OCI-LY3 (cell line): Measurements from ENCODE around the gene PHLDA2.

Experiments used
- H2AFZ ChIP-seq: fragments of 200-600, 300-600 bp; shearing (Covaris generic); 2 replicates; pipeline ENCODE4 v1.6.0; 2014; ENCODE audit warnings: antibody characterized with exemption, low read depth, low read length
- H3K27ac ChIP-seq: fragments of 200-600, 300-600 bp; sonication (generic); 2 replicates; pipeline ENCODE4 v1.5.1; 2014; ENCODE audit warnings: mild to moderate bottlenecking, low read length, moderate library complexity, mixed read lengths
- H3K27me3 ChIP-seq: fragments of 200-600, 300-600 bp; sonication (generic); 2 replicates; pipeline ENCODE4 v1.6.1; 2014; ENCODE audit warnings: low read depth, low read length, mixed read lengths
- H3K36me3 ChIP-seq: fragments of 200-600, 300-600 bp; sonication (generic); replicated peaks from 2 replicates; pipeline ENCODE3; 2014; ENCODE audit warnings: low read depth, low read length, mixed read lengths
- H3K4me1 ChIP-seq: fragments of 300-600, 200-600 bp; sonication (generic); 2 replicates; pipeline ENCODE4 v1.6.1; 2014; ENCODE audit warnings: low read length, mixed read lengths
- H3K4me2 ChIP-seq: fragments of 200-600, 300-600 bp; sonication (generic); 2 replicates; pipeline ENCODE4 v1.6.1; 2014; ENCODE audit warnings: low read length, mixed read lengths
- H3K4me3 ChIP-seq: fragments of 300-600, 200-600 bp; sonication (generic); 2 replicates; pipeline ENCODE4 v1.5.1; 2014; ENCODE audit warnings: antibody characterized with exemption, mild to moderate bottlenecking, low read length, moderate library complexity
- H3K79me2 ChIP-seq: fragments of 300-600, 200-600 bp; shearing (Covaris generic); 2 replicates; pipeline ENCODE4 v1.6.1; 2014; ENCODE audit warnings: mild to moderate bottlenecking, low read length, mixed read lengths
- H3K9ac ChIP-seq: fragments of 300-600, 200-600 bp; shearing (Covaris generic); 2 replicates; pipeline ENCODE4 v1.6.0; 2014; ENCODE audit warnings: mild to moderate bottlenecking, low read length, moderate library complexity
- H3K9me3 ChIP-seq: fragments of 200-600, 300-600 bp; shearing (Covaris generic); 2 replicates; pipeline ENCODE4 v1.6.1; 2014; ENCODE audit warnings: low read length, mixed read lengths; ENCODE audit not compliant: insufficient read depth
- H4K20me1 ChIP-seq: fragments of 200-600, 300-600 bp; sonication (generic); 2 replicates; pipeline ENCODE4 v1.6.1; 2016; ENCODE audit warnings: low read length, mixed read lengths; ENCODE audit not compliant: insufficient read depth
- EZH2phosphoT487 ChIP-seq: fragments of 200-600 bp; shearing (Covaris generic); IDR thresholded peaks from 2 replicates; pipeline ENCODE4 v1.6.1; 2018; ENCODE audit warnings: antibody characterized with exemption, mixed run types, low read depth
- TF ChIP-seq, protein P1 (sequence below): fragments of 200-600, 300-600 bp; sonication (generic); IDR thresholded peaks from 2 replicates; pipeline ENCODE4 v1.5.1; 2014; ENCODE audit warnings: antibody characterized with exemption, low read length, low read depth

Gene PHLDA2

GRCh38 chr11:2896047-2896446 lies 33.2 kb downstream of the PHLDA2 start:
- H3K27me3 ChIP-seq = no peaks in the 10 kb centered on the region
- H3K4me2 ChIP-seq = no peak overlapping the region
- no peak overlapping the region for H3K9ac ChIP-seq
- no peaks in the 10 kb centered on the region for H3K9me3 ChIP-seq
- H4K20me1 ChIP-seq = no peaks in the 10 kb centered on the region
- H3K27ac ChIP-seq = no peak overlapping the region
- no peak overlapping the region for H3K4me3 ChIP-seq
- H3K36me3 ChIP-seq = no peaks in the 10 kb centered on the region
- no peaks in the 10 kb centered on the region for H3K79me2 ChIP-seq
- peaks cover 30% of the 10 kb centered on the region for H3K4me1 ChIP-seq
- no peak overlapping the region for H2AFZ ChIP-seq
- no peak for TF ChIP-seq EZH2phosphoT487
- TF ChIP-seq, protein P1, sequence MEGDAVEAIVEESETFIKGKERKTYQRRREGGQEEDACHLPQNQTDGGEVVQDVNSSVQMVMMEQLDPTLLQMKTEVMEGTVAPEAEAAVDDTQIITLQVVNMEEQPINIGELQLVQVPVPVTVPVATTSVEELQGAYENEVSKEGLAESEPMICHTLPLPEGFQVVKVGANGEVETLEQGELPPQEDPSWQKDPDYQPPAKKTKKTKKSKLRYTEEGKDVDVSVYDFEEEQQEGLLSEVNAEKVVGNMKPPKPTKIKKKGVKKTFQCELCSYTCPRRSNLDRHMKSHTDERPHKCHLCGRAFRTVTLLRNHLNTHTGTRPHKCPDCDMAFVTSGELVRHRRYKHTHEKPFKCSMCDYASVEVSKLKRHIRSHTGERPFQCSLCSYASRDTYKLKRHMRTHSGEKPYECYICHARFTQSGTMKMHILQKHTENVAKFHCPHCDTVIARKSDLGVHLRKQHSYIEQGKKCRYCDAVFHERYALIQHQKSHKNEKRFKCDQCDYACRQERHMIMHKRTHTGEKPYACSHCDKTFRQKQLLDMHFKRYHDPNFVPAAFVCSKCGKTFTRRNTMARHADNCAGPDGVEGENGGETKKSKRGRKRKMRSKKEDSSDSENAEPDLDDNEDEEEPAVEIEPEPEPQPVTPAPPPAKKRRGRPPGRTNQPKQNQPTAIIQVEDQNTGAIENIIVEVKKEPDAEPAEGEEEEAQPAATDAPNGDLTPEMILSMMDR = no peak

DNA sequence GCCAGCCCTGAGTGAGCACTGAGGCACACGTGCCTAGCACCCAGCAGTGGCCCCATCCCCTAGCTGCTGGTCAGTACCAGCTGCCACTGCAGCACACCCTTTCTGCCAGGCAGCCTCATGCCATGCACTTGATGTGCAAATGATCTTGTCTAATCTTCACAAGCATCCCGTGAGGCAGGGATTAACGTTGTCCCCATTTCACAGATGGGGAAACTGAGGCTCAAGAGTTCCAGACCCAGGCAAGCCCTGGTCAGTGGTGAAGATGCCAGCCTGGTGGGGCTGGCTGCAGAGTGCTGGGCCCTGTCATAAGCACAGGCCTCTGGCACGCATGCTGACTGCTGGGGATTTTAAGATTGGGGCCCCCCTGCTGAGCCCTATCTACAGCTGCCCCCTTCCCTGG lies 35.3 kb downstream of the PHLDA2 start:
- no peak overlapping the region for H3K9ac ChIP-seq
- H3K79me2 ChIP-seq = no peaks in the 10 kb centered on the region
- H2AFZ ChIP-seq = no peak overlapping the region
- no peak for TF ChIP-seq EZH2phosphoT487
- TF ChIP-seq, protein P1 = no peak
- H4K20me1 ChIP-seq = no peaks in the 10 kb centered on the region
- H3K4me3 ChIP-seq = no peak overlapping the region
- no peaks in the 10 kb centered on the region for H3K9me3 ChIP-seq
- H3K4me2 ChIP-seq = no peak overlapping the region
- H3K27me3 ChIP-seq = no peaks in the 10 kb centered on the region
- no peaks in the 10 kb centered on the region for H3K36me3 ChIP-seq
- peaks cover 30% of the 10 kb centered on the region for H3K4me1 ChIP-seq
- H3K27ac ChIP-seq = no peak overlapping the region

GRCh38 chr11:2892967-2893528 lies 36.2 kb downstream of the PHLDA2 start:
- H3K4me2 ChIP-seq = peak overlapping the region; percentile 83
- no peak for TF ChIP-seq EZH2phosphoT487
- TF ChIP-seq, protein P1 = peak; percentile 38
- H3K4me1 ChIP-seq = peaks cover 24% of the 10 kb centered on the region
- no peaks in the 10 kb centered on the region for H3K36me3 ChIP-seq
- peak overlapping the region; percentile 83 for H3K4me3 ChIP-seq
- peak overlapping the region; percentile 71 for H3K9ac ChIP-seq
- H4K20me1 ChIP-seq = no peaks in the 10 kb centered on the region
- peak overlapping the region; percentile 38 for H3K27ac ChIP-seq
- H3K27me3 ChIP-seq = no peaks in the 10 kb centered on the region
- H2AFZ ChIP-seq = peak overlapping the region; percentile 90
- no peaks in the 10 kb centered on the region for H3K9me3 ChIP-seq
- H3K79me2 ChIP-seq = no peaks in the 10 kb centered on the region

DNA sequence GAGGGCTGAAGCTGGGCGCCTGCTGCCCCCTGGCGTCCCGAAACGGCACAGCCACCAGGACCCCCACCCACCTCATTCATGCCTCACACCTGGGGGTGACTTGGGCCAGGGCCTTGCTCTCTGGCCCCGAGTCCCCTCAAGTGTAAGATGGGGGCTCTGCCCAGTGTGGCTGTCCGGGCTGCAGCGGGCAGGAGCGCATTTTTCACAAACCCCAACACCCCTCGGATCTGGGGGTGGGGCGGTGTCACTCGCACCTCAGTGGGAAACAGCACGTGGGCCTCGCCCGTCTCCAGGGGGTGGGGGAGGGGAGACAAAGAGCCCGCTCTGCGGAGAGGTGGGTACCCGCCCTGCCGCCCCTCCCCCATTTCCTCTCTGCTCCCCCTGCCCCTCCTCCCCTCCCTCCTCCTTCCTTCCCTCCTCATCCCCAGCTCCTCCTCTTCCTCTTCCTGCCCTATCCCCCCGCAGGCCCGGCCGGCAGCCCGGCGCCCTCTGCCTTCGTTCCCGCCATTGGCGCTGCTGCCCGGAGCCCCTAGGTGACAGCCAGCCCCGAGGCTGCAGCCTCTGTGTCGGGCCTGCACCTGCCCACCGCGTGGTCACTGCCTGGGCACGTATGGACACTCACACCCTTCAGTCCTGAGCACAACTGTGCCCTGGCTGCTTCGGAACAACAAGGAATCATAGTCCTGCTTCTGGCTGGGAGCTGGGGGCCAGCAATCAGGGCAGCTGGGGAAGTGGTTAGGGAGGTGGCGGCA lies 36.8 kb downstream of the PHLDA2 start:
- Histone ChIP-seq H2AFZ (peak overlapping the region; percentile 90), H3K9ac (peak overlapping the region; percentile 71), H3K27ac (peak overlapping the region; percentile 38), H3K27me3 (no peaks in the 10 kb centered on the region), H3K79me2 (no peaks in the 10 kb centered on the region), H3K9me3 (no peaks in the 10 kb centered on the region), H3K36me3 (no peaks in the 10 kb centered on the region), H3K4me1 (peaks cover 24% of the 10 kb centered on the region), H4K20me1 (no peaks in the 10 kb centered on the region), H3K4me3 (peak overlapping the region; percentile 83), H3K4me2 (peak overlapping the region; percentile 83)
- TF ChIP-seq, protein P1 = peak; percentile 85
- no peak for TF ChIP-seq EZH2phosphoT487
